Loucy (cell line): ENCODE measurements around the gene CD72.
"Not testable (repeated sequence)": the region's sequence is repeated elsewhere in the genome, so short reads cannot be mapped to it uniquely, and the experiment has no call there.

ENCODE experiments used
- EZH2phosphoT487 ChIP-seq: fragments of 200-600 bp; IDR thresholded peaks from 2 replicates; pipeline ENCODE4 v1.6.1; 2018; ENCODE audit warnings: antibody characterized with exemption, mild to moderate bottlenecking, moderate library complexity, borderline replicate concordance
- TF ChIP-seq, protein P1 (sequence below): fragments of 200-600 bp; sonication (generic); conservative IDR thresholded peaks from 2 replicates; pipeline ENCODE4 v1.5.1; 2014; ENCODE audit warnings: mild to moderate bottlenecking, antibody characterized with exemption, low read length

DNA sequence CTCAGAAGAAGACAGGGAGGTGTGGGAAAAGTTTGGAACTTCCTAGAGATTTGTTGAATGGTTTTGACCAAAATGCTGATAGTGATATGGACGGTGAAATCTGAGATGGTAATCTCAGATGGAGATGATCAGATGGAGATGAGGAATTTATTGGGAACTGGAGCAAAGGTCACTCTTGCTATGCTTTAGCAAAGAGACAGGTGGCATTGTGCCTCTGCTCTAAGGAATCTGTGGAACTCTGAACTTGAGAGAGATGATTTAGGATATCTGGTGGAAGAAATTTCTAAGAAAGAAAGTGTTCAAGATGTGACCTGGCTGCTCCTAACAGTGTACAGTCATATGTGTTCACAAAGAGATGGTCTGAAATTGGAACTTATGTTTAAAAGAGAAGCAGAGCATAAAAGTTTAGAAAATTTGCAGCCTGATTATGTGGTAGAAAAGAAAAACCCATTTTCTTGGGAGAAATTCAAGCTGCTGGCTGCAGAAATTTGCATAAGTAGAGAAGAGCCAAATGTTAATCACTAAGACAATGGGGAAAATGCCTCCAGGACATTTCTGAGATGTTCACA is 38.5 kb downstream of the CD72 start:
- TF ChIP-seq EZH2phosphoT487 = not testable (repeated sequence)
- TF ChIP-seq, protein P1, sequence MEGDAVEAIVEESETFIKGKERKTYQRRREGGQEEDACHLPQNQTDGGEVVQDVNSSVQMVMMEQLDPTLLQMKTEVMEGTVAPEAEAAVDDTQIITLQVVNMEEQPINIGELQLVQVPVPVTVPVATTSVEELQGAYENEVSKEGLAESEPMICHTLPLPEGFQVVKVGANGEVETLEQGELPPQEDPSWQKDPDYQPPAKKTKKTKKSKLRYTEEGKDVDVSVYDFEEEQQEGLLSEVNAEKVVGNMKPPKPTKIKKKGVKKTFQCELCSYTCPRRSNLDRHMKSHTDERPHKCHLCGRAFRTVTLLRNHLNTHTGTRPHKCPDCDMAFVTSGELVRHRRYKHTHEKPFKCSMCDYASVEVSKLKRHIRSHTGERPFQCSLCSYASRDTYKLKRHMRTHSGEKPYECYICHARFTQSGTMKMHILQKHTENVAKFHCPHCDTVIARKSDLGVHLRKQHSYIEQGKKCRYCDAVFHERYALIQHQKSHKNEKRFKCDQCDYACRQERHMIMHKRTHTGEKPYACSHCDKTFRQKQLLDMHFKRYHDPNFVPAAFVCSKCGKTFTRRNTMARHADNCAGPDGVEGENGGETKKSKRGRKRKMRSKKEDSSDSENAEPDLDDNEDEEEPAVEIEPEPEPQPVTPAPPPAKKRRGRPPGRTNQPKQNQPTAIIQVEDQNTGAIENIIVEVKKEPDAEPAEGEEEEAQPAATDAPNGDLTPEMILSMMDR = not testable (repeated sequence)
